NCI-H1048 (cell line): ENCODE results near the gene FZD7.

ENCODE experiments used
- DNase-seq: peaks from one replicate; lab custom pipeline; 2025; lab: John Stamatoyannopoulos, UW

The FZD7 gene

DNA sequence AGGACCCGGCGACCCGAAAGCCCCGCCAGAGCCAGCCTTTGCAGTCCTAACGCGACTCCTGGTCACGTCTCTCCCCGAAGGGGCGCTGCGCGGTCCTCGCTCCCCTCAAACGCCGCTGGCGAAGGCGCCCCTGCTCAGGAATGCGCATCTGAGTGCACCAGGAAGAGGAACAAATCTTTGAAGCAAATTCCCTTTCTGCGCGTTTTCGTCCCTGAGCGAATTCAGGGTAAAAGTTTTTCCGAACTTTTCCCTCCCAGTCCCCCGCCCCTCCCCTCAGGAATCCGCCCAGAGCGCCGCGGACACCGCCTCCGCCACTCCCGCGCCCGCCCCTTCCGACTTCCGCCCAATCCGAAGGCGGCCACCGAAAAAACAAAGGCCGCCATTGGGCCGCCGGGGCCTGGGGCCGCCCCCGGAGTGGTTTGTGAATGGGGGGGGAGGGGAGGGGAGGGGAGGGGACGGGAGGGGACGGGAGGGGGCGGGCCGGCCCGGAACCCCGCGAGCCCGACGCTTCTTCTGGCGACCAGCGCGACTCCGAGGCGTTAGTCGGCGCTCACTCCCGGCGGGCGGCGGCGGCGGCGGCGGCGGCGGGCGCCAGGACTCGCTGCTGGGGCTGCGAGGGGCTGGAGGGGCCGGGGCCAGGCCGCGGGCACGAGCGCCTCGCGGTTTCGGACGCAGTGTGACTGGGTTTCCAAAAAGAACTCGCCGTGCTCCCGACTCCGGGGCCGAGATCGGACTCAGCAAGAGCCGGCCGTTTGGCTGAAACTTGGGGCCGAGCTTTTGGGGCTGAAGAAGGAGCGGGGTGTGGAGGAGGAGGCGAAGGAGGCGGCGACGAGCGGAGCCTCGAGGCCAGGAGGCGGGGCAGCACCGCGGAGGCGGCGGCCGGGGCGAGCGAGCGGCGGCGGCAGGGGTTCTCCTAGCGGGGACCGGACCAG lies at the start of gene FZD7:
FZD7 (plus strand) TSS at position 539 of the 932 bp plus-strand sequence. CDS start 793 bp downstream, outside the sequence.
- DNase-seq = peak; percentile 50

DNA sequence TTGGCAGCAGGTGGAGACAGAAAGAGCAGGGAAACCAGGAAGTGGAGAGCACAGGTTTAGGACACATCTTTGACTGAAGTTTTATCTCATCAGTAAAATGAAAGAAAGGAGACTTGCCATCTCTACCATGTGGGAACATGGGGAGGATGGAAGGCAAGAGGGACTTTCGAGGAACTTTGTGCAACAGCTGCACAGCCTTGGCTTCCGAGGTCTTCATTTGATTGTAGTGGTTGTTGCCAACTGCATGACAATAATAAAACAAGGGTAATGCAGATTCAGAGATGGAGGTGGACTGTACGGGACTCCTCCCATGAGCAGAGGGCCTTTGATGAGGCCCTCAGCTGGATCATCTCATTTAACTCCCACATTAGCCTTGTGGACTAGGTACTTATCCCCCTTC lies 49.3 kb upstream of the FZD7 start:
- no peak for DNase-seq

DNA sequence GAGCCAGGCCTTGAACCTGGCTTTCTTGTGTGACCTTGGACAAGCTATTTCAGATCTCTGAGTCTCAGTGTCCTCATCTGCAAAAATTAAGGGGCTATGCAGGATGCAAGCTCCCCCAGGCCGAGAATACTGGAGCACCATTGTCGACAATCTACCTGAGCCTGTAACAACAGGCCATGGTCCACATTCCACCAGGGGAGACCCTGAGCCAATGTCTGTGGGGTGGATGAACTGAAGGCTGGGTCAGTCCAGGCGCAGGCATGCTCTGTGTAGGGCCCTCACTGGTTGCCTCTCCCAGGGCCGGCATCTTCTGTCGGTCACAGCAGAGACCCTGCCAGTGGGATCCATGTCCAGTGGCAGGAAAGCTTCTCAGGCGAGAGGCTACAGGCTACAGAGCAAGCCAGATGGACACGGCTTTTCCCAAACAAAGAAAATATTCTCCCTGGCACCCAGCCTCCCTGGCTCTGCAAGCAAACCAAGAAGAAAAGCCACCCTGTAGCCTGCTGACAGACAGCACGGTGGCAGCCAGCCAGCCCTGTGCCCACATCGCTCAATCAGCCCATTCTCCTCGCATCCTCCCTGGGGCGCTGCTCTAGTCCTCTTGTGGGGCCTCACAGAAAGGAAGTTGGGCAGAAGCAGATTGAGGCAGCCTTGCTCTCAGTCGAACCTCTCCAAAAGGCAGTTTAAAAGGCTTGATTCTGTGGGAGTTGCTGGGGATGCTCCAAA lies 48.7 kb upstream of the FZD7 start:
- peak; percentile 3 for DNase-seq

DNA sequence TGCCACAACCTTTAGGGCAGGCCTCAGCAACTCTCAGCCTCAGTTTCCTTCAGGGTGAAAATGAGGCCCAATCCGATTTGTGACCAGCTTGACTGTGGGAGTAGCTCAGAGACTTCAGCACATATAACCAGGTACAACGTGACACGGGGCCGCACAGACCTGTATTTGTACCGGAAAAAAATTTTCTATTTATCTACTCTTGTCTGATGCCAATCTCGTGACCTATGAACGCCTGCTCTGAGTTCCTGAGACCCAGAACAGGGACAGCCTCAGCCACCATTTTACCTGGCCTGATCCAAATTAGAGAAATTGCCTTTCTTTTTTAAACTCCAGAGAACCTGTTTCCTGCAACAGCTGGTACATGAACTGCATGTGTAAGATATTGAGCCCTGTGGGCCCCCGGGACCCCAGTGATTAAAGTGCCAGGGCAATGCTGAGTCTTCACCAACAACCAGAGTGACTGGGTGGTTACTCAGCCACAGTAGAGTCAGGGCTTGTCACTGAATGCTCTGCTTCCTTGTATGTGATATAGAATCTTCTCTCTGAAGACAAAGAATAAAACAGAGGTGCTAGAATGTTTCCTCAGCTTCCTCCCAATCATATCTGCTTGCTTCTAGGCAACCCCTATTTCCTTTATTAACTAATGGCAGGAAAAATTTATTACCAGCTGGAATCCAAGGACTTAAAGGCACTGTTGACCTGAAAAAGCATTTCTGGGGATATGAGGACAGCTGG lies 47.8 kb upstream of the FZD7 start:
- DNase-seq = no peak

DNA sequence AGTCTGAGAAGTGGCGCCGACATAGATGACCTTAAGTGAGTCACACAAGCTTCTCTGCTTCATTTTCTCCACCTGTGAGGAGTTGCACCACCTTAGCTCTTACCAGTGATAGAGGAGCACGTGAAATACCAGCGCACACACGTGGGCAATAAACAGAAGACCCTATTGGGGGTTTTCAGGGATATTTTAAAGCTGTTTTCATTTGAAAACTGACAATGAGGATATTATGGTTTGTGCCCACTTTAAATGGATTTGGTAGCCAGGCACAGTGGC lies 47.3 kb upstream of the FZD7 start:
- DNase-seq = no peak

DNA sequence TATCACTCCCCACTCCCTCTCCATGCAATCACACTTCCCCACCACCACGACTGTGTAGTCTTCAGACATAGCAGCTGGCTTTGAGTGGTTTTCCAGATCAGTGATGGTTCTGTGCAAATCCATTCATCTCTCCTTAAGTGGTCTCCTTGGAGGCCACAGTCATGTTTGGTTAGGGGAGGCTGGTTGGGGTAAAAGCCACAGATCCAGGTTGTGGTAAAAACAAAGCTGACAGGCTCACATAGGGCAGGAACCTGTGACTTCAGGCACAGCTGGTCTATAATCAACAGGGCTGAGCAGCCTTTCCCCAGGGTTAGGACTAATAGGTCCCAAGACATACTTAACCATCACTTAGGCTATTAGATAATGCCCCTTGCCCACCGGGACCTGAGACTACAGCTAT lies 46.2 kb upstream of the FZD7 start:
- no peak for DNase-seq

DNA sequence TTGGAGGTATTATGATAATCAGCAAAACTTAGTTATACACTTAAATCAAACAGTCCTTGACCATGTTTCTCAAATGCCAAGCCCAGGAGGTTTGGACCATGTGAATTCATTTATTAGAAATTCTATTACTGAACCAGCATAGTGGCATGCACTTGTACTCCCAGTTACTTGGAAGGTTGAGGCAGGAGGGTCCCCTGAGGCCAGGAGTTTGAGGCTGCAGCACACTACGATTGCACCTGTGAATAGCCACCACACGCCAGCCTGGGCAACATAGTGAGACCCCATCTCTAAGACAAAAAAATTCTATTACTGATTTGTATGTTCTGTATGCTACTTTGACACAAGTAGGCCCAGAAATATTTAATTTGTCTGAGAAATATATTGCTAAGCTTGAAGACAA lies 43.6 kb upstream of the FZD7 start:
- no peak for DNase-seq

DNA sequence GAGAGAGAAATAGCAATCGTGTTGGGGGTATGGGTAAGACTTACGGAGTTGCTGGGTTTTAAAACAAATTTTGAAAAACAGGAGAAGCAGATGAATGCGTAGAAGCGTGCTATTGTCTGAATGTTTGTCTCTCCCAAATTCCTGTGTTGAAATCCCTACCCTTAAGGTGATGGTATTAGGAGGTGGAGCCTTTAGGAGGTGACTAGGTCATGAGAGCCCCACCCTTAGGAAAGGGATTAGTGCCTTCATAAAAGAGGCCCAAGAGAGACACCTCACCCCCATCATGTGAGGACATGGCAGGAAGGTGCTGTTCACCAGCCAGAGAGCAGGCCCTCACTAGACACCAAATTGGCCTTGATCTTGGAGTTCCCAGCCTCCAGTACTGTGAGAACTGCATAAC lies 40.7 kb upstream of the FZD7 start:
- no peak for DNase-seq

DNA sequence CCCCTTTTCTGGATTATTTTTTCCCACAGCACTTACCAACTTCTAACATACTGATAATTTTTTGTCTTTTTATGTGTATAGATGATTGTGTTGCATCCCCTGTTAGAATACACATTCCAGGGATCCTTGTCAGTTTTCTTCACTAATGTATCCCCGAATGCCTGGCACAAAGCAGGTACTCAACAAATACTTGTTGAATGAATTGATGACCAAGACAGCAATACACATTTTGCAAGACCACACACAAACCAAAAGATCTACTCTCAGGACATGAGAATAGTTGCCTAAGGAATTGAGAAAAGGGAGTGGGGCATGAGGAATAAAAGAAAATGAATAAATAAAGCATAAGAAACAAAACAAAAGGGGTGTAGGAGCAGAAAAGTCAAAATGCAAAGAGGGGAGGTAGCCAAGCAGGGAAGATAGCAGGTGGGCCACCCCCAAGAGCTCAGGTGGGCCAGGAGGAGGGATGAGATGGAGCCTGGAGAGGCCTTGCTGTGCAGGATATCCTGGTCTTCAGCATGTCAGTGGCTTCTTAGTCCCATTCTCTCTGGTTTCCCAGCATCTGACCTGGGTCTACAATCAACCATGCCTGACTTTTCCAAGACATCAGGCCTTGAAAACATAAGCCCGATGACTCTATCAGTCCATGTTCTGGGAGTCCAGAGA lies 38.5 kb upstream of the FZD7 start:
- no peak for DNase-seq

DNA sequence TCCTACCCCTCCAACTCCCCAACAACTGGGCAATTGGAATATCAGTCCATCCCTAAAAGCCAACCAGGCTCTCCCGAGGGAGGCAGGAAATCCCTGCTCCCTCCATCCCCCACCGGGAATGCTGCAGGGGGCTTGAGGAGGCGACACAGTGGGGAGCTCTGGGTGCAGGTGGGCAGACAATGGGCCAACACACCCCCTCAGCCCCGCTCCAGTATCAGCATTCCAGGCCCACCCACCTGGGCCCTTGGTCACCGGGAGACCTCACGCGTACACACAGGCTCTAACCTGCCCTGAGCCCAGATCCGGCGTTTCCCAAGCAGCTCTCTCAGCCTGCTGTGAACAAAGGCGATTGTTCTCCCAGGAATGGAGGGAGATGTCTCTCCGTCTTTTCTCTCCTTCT lies 37.6 kb upstream of the FZD7 start:
- no peak for DNase-seq

DNA sequence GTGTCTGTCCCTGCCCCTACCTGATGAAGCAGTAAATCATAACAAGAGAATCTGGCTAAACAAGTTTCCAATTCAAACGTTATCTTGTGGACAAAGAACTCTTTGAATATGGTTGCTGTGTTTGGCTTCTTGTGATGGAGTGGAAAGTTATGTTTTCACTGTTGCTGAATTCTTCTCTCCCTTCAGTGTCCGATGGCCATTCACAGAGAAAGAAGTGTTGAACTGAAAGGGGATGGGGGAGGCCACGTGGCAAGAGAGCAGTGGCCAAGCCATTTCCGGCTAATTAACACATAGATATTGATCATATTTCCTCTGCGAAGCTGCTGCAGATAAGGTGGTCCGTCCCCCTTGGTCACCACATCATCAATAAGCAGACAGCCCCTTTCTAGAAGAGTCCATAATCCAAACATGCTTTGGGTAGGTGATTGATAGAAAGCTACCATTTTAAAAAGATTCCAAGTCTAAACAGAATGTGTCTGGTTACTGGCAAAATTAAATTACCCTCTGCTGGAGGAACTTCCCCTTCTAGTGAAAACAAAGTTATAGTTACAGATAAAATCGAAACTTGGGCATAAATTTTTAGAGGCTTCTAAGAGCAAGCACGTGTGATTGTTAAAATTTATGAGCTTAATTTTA lies 36.9 kb upstream of the FZD7 start:
- no peak for DNase-seq

DNA sequence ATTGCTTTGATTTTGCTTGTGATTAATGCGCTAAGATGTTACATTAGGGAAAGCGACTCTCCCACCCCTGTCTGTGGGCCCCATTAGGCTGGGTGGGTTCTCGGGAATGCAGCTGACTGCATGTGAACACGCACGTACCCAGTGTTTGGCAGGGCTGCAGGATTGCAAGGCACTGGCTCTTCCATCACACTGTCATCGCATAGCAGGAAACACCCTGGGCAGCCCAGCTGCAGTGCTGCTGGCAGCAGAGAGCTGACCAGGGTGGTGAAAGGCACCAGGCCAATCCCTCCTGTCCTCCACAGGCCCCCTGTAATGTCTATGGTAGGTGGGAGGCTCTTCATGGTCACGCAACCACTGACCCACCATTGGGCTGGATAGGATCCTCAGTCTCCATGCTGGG lies 34.4 kb upstream of the FZD7 start:
- no peak for DNase-seq

DNA sequence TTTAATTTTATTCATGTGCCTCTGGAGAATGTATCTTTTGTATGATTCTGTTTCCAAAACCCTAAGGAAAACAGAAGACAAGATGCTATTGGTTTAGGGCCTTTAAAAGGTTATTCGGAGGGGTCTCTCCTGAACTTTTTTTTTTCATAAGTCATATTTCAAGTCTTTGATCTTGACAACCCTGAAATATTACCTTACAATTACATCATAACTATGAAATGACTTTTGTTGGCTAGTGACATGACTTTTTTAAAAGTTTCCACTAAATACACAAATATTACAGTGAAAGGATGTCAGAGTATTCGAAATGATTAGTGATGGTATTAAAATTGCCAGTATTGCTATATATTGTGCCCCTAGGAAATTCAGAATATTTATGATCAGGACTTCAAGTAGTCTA lies 31.8 kb upstream of the FZD7 start:
- no peak for DNase-seq

DNA sequence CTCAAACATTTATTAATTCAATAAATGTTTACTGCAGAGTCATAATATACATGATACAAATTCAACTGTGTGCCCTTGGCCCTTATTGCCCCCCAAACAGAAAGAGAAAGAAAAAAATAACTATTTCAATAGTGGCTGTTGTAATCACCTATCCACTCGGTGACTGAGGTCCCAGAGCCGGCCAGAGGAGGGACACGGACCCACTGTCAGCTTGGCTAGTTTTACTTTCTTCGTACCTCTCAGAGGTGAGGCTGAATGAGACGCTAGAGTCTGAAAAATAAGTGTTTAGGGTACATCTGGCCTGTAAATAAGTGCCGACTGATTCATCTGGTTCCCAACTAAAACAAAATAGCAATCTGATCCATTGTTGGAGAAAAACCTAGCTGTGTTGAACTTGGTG lies 31.3 kb upstream of the FZD7 start:
- no peak for DNase-seq

DNA sequence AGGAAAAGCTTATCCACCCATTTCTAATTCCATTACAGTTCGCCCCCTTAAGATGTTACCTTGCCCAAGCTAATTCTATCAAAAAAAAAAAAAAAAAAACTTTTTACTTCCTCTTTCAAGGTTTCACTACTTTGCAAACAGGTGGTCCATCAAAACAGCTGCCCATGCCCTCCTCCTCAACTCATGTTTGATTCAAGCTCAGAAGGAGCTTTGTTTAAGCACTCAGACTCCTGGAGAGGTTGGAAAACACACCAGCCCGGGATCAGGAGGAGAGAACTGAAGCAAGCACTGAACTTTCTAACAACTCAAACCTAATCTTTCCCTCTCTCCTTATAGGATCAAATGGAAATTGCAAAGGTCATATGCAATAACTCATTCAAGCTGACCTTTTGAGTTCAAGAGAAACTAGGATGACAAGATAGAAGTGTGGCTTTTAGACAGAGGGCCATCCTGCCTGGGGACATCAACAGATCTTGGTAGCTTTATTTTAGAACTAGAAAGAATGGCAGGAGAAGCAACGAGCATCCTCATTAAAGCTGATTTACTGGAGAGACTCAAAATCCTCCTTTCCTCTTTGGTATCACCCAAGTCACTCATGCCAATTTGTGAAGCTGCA lies 28.3 kb upstream of the FZD7 start:
- DNase-seq = no peak

DNA sequence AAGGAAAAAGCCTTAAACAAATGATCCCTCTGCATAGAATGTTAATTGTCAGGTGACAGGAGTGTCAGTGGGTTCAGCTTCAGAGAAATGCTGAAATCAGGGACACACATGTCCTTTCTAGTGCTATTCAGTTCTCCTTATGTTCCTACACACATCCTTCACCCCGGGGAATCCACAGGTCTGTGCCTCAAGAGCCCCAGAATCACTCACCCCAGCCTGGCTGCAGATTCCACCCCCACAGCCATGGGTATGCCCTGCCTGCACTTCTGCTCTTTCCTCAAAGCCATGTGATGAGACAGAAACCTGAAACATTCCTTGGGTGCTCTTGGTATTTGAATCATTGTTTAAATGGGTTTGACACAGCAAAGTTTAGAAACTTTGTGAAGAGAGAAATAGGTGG lies 27.4 kb upstream of the FZD7 start:
- no peak for DNase-seq

DNA sequence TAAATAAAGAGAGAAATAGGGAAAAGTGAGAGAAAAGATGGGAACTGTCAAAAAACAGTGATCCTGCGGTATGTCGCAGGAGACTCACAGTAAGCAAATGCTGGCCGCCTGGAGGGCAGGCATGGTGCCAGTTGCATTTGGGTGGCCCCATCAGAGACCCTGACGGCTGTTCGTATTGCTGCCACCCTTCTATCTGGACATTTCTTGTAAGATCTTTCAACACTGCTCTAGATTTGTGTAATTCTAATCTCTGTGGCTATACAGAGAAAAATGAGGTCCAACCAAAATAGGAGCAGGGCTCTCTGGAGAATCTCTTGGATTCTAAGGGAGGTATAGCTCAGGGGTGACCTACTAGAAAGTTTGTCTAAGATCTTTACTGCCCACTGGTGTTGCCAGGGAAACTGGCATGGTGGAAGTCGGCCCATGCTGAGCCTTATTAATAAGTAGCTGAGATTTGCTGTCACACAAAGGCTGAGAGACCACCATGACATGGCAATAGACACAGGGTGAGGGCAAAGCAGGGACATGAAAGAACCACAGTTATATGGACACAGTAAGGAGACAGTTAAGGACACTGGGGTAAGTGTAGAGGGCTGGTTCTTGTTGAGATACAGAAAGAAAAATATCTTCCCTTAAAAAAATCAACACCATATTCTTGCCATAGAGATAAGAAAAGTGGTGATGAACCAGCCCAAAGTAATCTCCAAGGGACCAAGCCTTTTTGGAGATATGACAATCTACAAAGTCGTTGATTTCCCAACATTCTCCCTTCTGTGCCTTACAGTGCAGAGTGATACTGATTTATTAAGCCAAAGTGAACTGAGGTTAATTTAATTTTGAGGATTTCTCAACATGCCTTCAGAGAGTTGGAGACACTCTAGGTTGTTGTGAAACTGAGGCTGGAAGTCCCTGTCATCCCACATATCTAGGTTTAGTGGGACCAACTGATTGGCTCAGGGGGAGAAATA lies 26.4 kb upstream of the FZD7 start:
- DNase-seq = no peak

DNA sequence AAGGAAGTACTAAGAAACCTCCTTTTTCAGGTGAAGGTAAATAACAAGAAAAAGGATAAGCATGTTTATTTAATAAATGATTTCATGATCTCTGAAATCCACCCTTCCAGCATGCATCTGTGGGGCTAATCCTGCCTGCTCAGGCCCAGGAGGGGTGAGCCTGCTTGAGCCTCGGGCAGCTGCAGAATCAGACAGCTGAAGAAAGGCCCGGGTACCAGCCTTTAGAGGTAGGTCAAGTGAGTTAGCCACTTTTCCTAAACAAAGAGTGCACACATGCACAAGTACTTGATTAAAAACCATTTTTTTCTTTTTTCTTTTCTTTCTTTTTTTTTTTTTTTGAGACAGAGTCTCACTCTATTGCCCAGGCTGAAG lies 25.7 kb upstream of the FZD7 start:
- DNase-seq = no peak

DNA sequence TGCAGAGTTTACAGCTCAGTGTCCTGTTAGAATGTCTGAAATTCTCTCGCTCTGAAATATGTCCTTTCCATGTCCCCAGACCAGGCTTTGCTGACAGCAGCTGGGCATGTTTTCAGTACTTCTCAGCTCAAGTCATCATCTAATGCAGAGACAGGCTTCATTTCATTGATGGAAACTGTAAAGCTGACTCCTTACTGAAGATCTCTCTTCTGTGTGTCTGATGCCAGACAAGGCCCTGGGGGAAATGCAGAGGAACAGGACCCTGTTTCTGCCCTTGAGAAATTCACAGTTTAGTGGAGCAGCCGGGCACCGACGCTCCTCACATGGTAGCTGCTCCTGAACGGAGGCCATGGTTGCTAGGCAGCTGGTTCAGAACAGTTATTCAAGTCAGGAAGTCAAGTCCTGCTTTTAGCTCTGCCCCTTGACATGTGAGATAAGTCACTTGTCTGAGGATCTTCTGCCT lies 24.6 kb upstream of the FZD7 start:
- DNase-seq = no peak

DNA sequence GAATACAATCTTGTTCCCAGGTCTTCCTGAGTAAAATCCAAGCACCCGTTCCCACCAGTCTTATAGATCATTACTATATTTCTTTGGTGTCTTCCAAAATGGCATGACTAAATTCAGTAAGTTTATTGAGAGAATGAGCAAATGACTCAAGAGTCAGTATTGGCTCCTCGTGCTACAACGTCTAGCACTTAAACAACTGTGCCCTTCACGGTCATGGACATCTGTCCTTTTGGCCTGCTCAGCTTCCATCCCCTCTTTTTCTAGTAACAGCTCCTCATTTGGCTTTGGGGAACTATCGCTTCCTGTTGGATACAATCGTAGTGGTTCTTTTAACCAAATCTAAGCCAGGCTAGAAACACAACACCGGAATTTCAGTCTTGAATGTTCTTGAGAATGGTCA lies 24.1 kb upstream of the FZD7 start:
- no peak for DNase-seq
